ENCODE results near the gene TIGD2.

The TIGD2 gene

DNA sequence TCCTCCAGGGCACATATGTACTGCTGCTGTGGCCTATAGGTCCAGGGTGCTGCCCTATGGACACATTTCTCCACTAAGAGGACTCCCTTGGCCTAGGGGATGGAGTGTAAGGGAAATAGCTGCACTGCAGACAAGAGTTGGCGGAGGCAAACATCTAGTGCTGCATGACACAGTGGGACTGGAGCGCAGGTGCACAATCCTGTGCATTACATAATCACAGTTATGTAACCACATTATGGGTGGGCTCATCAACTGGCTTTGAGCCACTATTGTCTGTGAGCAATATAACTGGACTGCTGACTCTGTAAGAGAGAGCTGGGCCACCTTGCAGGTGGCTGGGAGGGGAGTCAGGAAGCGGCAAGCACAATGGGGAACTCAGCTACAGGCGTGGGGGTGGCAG, 3.2 kb upstream of the TIGD2 start:
- no peak for TF ChIP-seq CTCF (conservative IDR thresholded peaks at IDR 0.05; ENCODE audit: low read depth, low read length)
- H3K4me3 ChIP-seq (ENCODE audit: low read depth, low read length), result no peak overlapping the region
- no peak for DNase-seq (ENCODE audit: low read depth)

DNA sequence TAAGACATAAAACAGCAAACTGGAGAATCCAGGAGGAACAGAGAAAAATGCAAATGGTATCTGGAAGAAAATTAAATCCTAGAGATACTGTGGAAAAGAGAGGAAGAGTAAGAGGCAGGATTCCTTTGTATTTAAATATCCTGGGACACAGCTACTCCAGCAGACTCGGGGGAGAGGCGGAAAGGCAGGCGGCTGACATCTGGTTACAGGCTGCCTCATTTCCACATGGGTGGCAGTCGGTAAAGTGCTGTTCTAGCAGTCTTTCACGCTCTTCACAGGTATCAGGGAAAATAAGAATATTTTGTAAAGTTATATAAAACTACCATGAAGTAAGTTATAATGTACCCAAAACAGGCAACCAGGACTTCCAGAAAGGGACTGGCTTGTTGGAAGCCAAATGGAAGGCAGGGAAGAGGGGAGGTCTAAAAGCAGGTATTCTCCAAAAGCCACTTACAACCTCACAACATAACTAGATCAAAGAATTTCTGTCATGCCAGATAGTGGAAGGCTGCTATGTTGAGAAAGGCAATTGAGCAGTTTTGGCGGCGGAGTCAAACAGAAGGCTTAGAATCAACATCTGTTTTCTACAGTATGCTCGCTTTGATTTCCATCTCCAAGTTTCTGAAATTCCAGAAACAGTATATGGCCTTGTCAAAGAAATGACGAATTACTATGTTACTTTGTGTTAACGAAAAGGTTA, 1.3 kb upstream of the TIGD2 start:
- DNase-seq (ENCODE audit: low read depth), result peak; percentile 23

DNA sequence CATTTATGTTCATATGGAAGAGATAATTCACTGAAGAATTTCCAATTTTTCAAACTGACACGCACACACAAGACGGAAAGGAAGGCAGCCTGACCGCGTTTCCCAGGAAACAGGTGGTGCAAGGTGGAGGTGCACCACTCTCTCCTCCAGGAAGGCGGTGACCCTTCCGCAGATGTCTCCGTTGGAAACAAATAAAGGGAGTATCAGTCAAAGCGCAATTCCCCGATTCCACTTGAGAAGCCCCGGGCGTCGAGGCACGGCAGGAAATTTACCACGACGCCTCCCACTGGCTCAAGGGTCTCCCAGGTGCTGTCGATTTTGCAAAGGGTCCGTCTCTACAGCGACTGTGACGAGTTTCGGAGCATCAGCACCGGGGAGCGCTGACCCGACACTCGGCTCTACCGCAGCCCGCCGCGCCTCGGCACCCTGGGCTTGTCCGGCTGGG, 770 bp upstream of the TIGD2 start:
- peak overlapping the region; percentile 84 for H3K4me3 ChIP-seq (ENCODE audit: low read depth, low read length)
- DNase-seq (ENCODE audit: low read depth), result no peak
- TF ChIP-seq CTCF (conservative IDR thresholded peaks at IDR 0.05; ENCODE audit: low read depth, low read length), result no peak

More for the DNA sequence above, 1.3 kb upstream of the TIGD2 start:
- TF ChIP-seq CTCF (conservative IDR thresholded peaks at IDR 0.05; ENCODE audit: low read depth, low read length), result no peak
- H3K4me3 ChIP-seq (ENCODE audit: low read depth, low read length), result peak overlapping the region; percentile 84

GRCh38 chr4:89111833-89112563, 665 bp downstream of the TIGD2 start:
- peak; percentile 98 for DNase-seq (ENCODE audit: low read depth)
- peak overlapping the region; percentile 84 for H3K4me3 ChIP-seq (ENCODE audit: low read depth, low read length)
- no peak for TF ChIP-seq CTCF (conservative IDR thresholded peaks at IDR 0.05; ENCODE audit: low read depth, low read length)

DNA sequence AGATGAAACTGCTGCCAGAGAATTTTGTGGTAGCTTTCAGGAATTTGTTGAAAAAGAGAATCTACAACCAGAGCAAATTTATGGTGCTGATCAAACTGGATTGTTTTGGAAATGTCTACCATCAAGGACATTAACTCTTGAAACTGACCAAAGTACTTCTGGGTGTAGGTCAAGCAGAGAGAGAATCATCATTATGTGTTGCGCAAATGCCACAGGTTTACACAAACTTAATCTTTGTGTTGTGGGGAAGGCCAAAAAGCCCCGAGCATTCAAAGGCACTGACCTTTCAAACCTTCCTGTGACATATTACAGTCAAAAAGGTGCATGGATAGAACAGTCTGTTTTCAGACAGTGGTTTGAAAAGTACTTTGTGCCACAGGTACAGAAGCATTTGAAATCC, 2.1 kb downstream of the TIGD2 start:
- no peak overlapping the region for H3K4me3 ChIP-seq (ENCODE audit: low read depth, low read length)
- no peak for TF ChIP-seq CTCF (conservative IDR thresholded peaks at IDR 0.05; ENCODE audit: low read depth, low read length)
- no peak for DNase-seq (ENCODE audit: low read depth)

DNA sequence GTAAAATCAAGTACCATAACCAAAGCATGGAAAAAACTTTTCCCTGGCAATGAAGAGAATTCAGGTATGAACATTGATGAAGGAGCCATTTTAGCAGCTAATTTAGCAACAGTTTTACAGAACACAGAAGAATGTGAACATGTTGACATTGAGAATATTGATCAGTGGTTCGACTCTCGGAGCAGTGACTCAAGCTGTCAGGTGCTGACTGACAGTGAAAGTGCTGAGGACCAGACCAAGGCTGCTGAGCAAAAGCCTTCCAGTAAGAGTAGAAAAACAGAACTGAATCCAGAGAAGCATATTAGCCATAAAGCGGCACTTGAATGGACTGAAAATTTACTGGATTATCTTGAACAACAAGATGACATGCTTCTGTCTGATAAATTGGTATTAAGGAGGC, 2.8 kb downstream of the TIGD2 start:
- no peak for DNase-seq (ENCODE audit: low read depth)
- TF ChIP-seq CTCF (conservative IDR thresholded peaks at IDR 0.05; ENCODE audit: low read depth, low read length), result no peak
- H3K4me3 ChIP-seq (ENCODE audit: low read depth, low read length), result no peak overlapping the region
